Measurements from ENCODE around the gene NEUROD1.
"Not testable (repeated sequence)": the region's sequence is repeated elsewhere in the genome, so short reads cannot be mapped to it uniquely, and the experiment has no call there.

The NEUROD1 gene

GRCh38 chr2:181680055-181680936 is at the start of gene NEUROD1:
Gene NEUROD1, minus strand, starts transcription at chr2:181680517. Its CDS starts 1,657 bp downstream, at chr2:181678860.
- no peak for DNase-seq (ENCODE audit: low read depth in 3 of 3)

GRCh38 chr2:181725476-181725875 is 45.2 kb upstream of the NEUROD1 start:
- DNase-seq (ENCODE audit: low read depth in 3 of 3) = no peak

- no peak for DNase-seq (ENCODE audit: low read depth in 3 of 3)
Measured at GRCh38 chr2:181724662-181725061, 44.3 kb upstream of the NEUROD1 start.

GRCh38 chr2:181723731-181724130 is 43.4 kb upstream of the NEUROD1 start:
- no peak for DNase-seq (ENCODE audit: low read depth in 3 of 3)

GRCh38 chr2:181715033-181715630 is 34.8 kb upstream of the NEUROD1 start:
- peak; percentile 28 to 52 (median 49) for DNase-seq (ENCODE audit: low read depth in 3 of 3)

- not testable (repeated sequence) for DNase-seq (ENCODE audit: low read depth in 3 of 3)
Measured at GRCh38 chr2:181711051-181711450, 30.7 kb upstream of the NEUROD1 start.

- not testable (repeated sequence) for DNase-seq (ENCODE audit: low read depth in 3 of 3)
Measured at GRCh38 chr2:181702519-181702918, 22.2 kb upstream of the NEUROD1 start.

- no peak for DNase-seq (ENCODE audit: low read depth in 3 of 3)
Measured at GRCh38 chr2:181698223-181698622, 17.9 kb upstream of the NEUROD1 start.

GRCh38 chr2:181697571-181697970 is 17.3 kb upstream of the NEUROD1 start:
- no peak for DNase-seq (ENCODE audit: low read depth in 3 of 3)

- DNase-seq (ENCODE audit: low read depth in 3 of 3) = no peak
Measured at GRCh38 chr2:181697126-181697525, 16.8 kb upstream of the NEUROD1 start.

GRCh38 chr2:181694271-181694670 is 14.0 kb upstream of the NEUROD1 start:
- no peak for DNase-seq (ENCODE audit: low read depth in 3 of 3)

- DNase-seq (ENCODE audit: low read depth in 3 of 3) = no peak
Measured at GRCh38 chr2:181690860-181691259, 10.5 kb upstream of the NEUROD1 start.

GRCh38 chr2:181686576-181687185 is 6.4 kb upstream of the NEUROD1 start:
- DNase-seq (ENCODE audit: low read depth in 3 of 3) = no peak

- no peak for DNase-seq (ENCODE audit: low read depth in 3 of 3)
Measured at GRCh38 chr2:181685150-181685688, 4.9 kb upstream of the NEUROD1 start.

- DNase-seq (ENCODE audit: low read depth in 3 of 3) = no peak
Measured at GRCh38 chr2:181684454-181685149, 4.3 kb upstream of the NEUROD1 start.

- no peak for DNase-seq (ENCODE audit: low read depth in 3 of 3)
Measured at GRCh38 chr2:181683518-181684453, 3.5 kb upstream of the NEUROD1 start.

- no peak for DNase-seq (ENCODE audit: low read depth in 3 of 3)
Measured at GRCh38 chr2:181682795-181683517, 2.6 kb upstream of the NEUROD1 start.

GRCh38 chr2:181682026-181682789 is 1.9 kb upstream of the NEUROD1 start:
- no peak for DNase-seq (ENCODE audit: low read depth in 3 of 3)
